Stomach smooth muscle (tissue), 2 donors: ENCODE results near the gene PTPN3.

Experiments
- H3K27ac ChIP-seq: one replicate; pipeline ENCODE4 v1.7.0; 2013; ENCODE audit warnings: mild to moderate bottlenecking, low read length, inconsistent platforms
- H3K27me3 ChIP-seq, 2 donors: one replicate each; pipeline ENCODE4 v1.7.0; 2013; ENCODE audit warnings: low read length in 2 of 2; ENCODE audit not compliant: insufficient read depth in 2 of 2, control insufficient read depth in 1 of 2
- H3K36me3 ChIP-seq, 2 donors: one replicate each; pipeline ENCODE4 v1.7.0; 2013; ENCODE audit warnings: low read length in 2 of 2; ENCODE audit not compliant: control insufficient read depth in 2 of 2, insufficient read depth in 2 of 2
- H3K4me1 ChIP-seq: one replicate; pipeline ENCODE4 v1.7.0; 2013; ENCODE audit warnings: low read length; ENCODE audit not compliant: control insufficient read depth, insufficient read depth
- H3K4me3 ChIP-seq, 2 donors: one replicate each; pipeline ENCODE4 v1.7.0; 2013; ENCODE audit warnings: low read length in 2 of 2
- H3K9ac ChIP-seq, 2 donors: one replicate each; pipeline ENCODE4 v1.7.0; 2013; ENCODE audit warnings: low read length in 2 of 2, mild to moderate bottlenecking in 1 of 2
- H3K9me3 ChIP-seq, 2 donors: one replicate each; pipeline ENCODE4 v1.7.0; 2013; ENCODE audit warnings: low read length in 2 of 2; ENCODE audit not compliant: control insufficient read depth in 2 of 2
- donor health status: healthy.
- donor health status: Pancreatic carcinoma.

Gene PTPN3

GRCh38 chr9:109500421-109500974 is 2.4 kb upstream of the PTPN3 start:
- no peaks in the 10 kb centered on the region for H3K36me3 ChIP-seq
- H3K9me3 ChIP-seq: no peaks in the 10 kb centered on the region
- H3K27me3 ChIP-seq: peaks cover 37 to 44% of the 10 kb centered on the region in 2 donors
- H3K4me1 ChIP-seq: peaks cover 15% of the 10 kb centered on the region
- no peak overlapping the region for H3K9ac ChIP-seq
- no peak overlapping the region for H3K4me3 ChIP-seq
- H3K27ac ChIP-seq: no peak overlapping the region

GRCh38 chr9:109499631-109500410 is 1.7 kb upstream of the PTPN3 start:
- H3K27me3 ChIP-seq: peaks cover 44 to 51% of the 10 kb centered on the region in 2 donors

GRCh38 chr9:109499093-109499630 is 1.1 kb upstream of the PTPN3 start:
- peaks cover 45 to 52% of the 10 kb centered on the region in 2 donors for H3K27me3 ChIP-seq
- H3K4me3 ChIP-seq: peak overlapping the region in 1 of 2 donors; percentile 54
- H3K9ac ChIP-seq: no peak overlapping the region
- no peaks in the 10 kb centered on the region for H3K36me3 ChIP-seq
- no peak overlapping the region for H3K27ac ChIP-seq
- peaks cover 15% of the 10 kb centered on the region for H3K4me1 ChIP-seq
- no peaks in the 10 kb centered on the region for H3K9me3 ChIP-seq

More at GRCh38 chr9:109499631-109500410, 1.7 kb upstream of the PTPN3 start:
- no peaks in the 10 kb centered on the region for H3K9me3 ChIP-seq
- H3K4me3 ChIP-seq: peak overlapping the region in 1 of 2 donors; percentile 54
- no peaks in the 10 kb centered on the region for H3K36me3 ChIP-seq
- H3K27ac ChIP-seq: no peak overlapping the region
- H3K4me1 ChIP-seq: peaks cover 15% of the 10 kb centered on the region
- H3K9ac ChIP-seq: no peak overlapping the region

GRCh38 chr9:109497226-109498153 is 617 bp downstream of the PTPN3 start:
- Histone ChIP-seq H3K4me1 (peaks cover 15% of the 10 kb centered on the region), H3K27me3 (peaks cover 46 to 56% of the 10 kb centered on the region in 2 donors), H3K36me3 (no peaks in the 10 kb centered on the region), H3K4me3 (peak overlapping the region in 1 of 2 donors; percentile 64), H3K27ac (no peak overlapping the region), H3K9ac (no peak overlapping the region), H3K9me3 (no peaks in the 10 kb centered on the region)

GRCh38 chr9:109496841-109497225 is 1.3 kb downstream of the PTPN3 start:
- Histone ChIP-seq H3K4me3 (no peak overlapping the region), H3K27me3 (peaks cover 42 to 56% of the 10 kb centered on the region in 2 donors), H3K27ac (no peak overlapping the region), H3K36me3 (no peaks in the 10 kb centered on the region), H3K4me1 (peaks cover 15% of the 10 kb centered on the region), H3K9ac (no peak overlapping the region), H3K9me3 (no peaks in the 10 kb centered on the region)

- H3K4me1 ChIP-seq: peaks cover 15% of the 10 kb centered on the region
- H3K4me3 ChIP-seq: no peak overlapping the region
- H3K9ac ChIP-seq: no peak overlapping the region
- H3K27ac ChIP-seq: no peak overlapping the region
- peaks cover 45 to 53% of the 10 kb centered on the region in 2 donors for H3K27me3 ChIP-seq
- H3K36me3 ChIP-seq: no peaks in the 10 kb centered on the region
- no peaks in the 10 kb centered on the region for H3K9me3 ChIP-seq
Observed at GRCh38 chr9:109496218-109496617, 1.9 kb downstream of the PTPN3 start.

GRCh38 chr9:109493648-109494047 is 4.5 kb downstream of the PTPN3 start:
- H3K36me3 ChIP-seq: no peaks in the 10 kb centered on the region
- no peaks in the 10 kb centered on the region for H3K9me3 ChIP-seq
- peaks cover 7% of the 10 kb centered on the region for H3K4me1 ChIP-seq
- no peak overlapping the region for H3K9ac ChIP-seq
- H3K27me3 ChIP-seq: peaks cover 31 to 35% of the 10 kb centered on the region in 2 donors
- H3K27ac ChIP-seq: no peak overlapping the region
- H3K4me3 ChIP-seq: no peak overlapping the region

GRCh38 chr9:109491590-109491989 is 6.5 kb downstream of the PTPN3 start:
- H3K27me3 ChIP-seq: peaks cover 20 to 22% of the 10 kb centered on the region in 2 donors

GRCh38 chr9:109488791-109489492 is 9.2 kb downstream of the PTPN3 start:
- Histone ChIP-seq H3K9me3 (no peaks in the 10 kb centered on the region), H3K36me3 (no peaks in the 10 kb centered on the region), H3K27ac (no peak overlapping the region), H3K4me1 (no peaks in the 10 kb centered on the region), H3K4me3 (no peak overlapping the region), H3K9ac (no peak overlapping the region), H3K27me3 (peaks cover 6 to 13% of the 10 kb centered on the region in 2 donors)

More at GRCh38 chr9:109491590-109491989, 6.5 kb downstream of the PTPN3 start:
- Histone ChIP-seq H3K9ac (no peak overlapping the region), H3K36me3 (no peaks in the 10 kb centered on the region), H3K27ac (no peak overlapping the region), H3K4me1 (no peaks in the 10 kb centered on the region), H3K9me3 (no peaks in the 10 kb centered on the region), H3K4me3 (no peak overlapping the region)

- Histone ChIP-seq H3K4me1 (no peaks in the 10 kb centered on the region), H3K27ac (no peak overlapping the region), H3K36me3 (no peaks in the 10 kb centered on the region), H3K9ac (no peak overlapping the region), H3K27me3 (peaks cover 2 to 10% of the 10 kb centered on the region in 2 donors), H3K9me3 (no peaks in the 10 kb centered on the region), H3K4me3 (no peak overlapping the region)
Observed at GRCh38 chr9:109488351-109488750, 9.8 kb downstream of the PTPN3 start.
